Neuronal stem cell (in vitro differentiated cells): ENCODE measurements around the gene TUBA1C.

ENCODE experiments used
- DNase-seq: peaks from one replicate; pipeline ENCODE4 v3.0.0-alpha.2; 2013; ENCODE audit warnings: low spot score
- H2AFZ ChIP-seq: one replicate; pipeline ENCODE4 v1.6.1; 2013; ENCODE audit warnings: mild to moderate bottlenecking, low read length, inconsistent platforms
- H2AK5ac ChIP-seq: 2 replicates; pipeline ENCODE4 v1.6.1; 2013; ENCODE audit warnings: low read depth, mild to moderate bottlenecking, inconsistent platforms, low read length, moderate library complexity, mixed read lengths
- H2BK120ac ChIP-seq: 2 replicates; pipeline ENCODE4 v1.6.1; 2013; ENCODE audit warnings: low read depth, mild to moderate bottlenecking, inconsistent platforms, low read length, moderate library complexity, mixed read lengths
- H2BK12ac ChIP-seq: one replicate; pipeline ENCODE4 v1.6.1; 2013; ENCODE audit warnings: low read length, inconsistent platforms
- H2BK15ac ChIP-seq: 2 replicates; pipeline ENCODE4 v1.6.1; 2013; ENCODE audit warnings: mild to moderate bottlenecking, low read length, inconsistent platforms, mixed read lengths
- H2BK5ac ChIP-seq: one replicate; pipeline ENCODE4 v1.6.1; 2013; ENCODE audit warnings: inconsistent platforms, mild to moderate bottlenecking, low read length, moderate library complexity
- H3K14ac ChIP-seq: one replicate; pipeline ENCODE4 v1.6.1; 2013; ENCODE audit warnings: low read length, inconsistent platforms
- H3K18ac ChIP-seq: 2 replicates; pipeline ENCODE4 v1.6.1; 2013; ENCODE audit warnings: low read length, inconsistent platforms
- H3K23ac ChIP-seq: 2 replicates; pipeline ENCODE4 v1.6.1; 2013; ENCODE audit warnings: low read depth, mild to moderate bottlenecking, mixed read lengths, low read length, inconsistent platforms; ENCODE audit not compliant: poor library complexity
- H3K27ac ChIP-seq: replicated peaks from 3 replicates; pipeline ENCODE4 v1.5.1; 2013; ENCODE audit warnings: low read length, inconsistent platforms
- H3K27me3 ChIP-seq, 3 experiments: 2 replicates each; pipeline ENCODE4 v1.6.1; 2013; ENCODE audit warnings: low read length in 3 of 3, mild to moderate bottlenecking in 2 of 3, inconsistent platforms in 1 of 3, low read depth in 1 of 3, mixed read lengths in 1 of 3, moderate library complexity in 1 of 3; ENCODE audit not compliant: control insufficient read depth in 3 of 3, insufficient read depth in 3 of 3
- H3K36me3 ChIP-seq, 2 donors: replicated peaks in 1 of 2; 2 replicates each; pipeline ENCODE4 v1.6.1; 2013; ENCODE audit warnings: low read length in 2 of 2; ENCODE audit not compliant: control insufficient read depth in 2 of 2, insufficient read depth in 2 of 2
- H3K4ac ChIP-seq: 2 replicates; pipeline ENCODE4 v1.6.1; 2013; ENCODE audit warnings: inconsistent platforms, mild to moderate bottlenecking, low read length, moderate library complexity
- H3K4me1 ChIP-seq, 2 donors: 1 replicate in 1 of 2; 2 replicates in 1 of 2; pipeline ENCODE4 v1.6.1; 2013; ENCODE audit warnings: low read length in 2 of 2, low read depth in 1 of 2; ENCODE audit not compliant: control insufficient read depth in 2 of 2, insufficient read depth in 1 of 2
- H3K4me2 ChIP-seq: one replicate; pipeline ENCODE4 v1.6.1; 2013; ENCODE audit warnings: mild to moderate bottlenecking, low read length, inconsistent platforms; ENCODE audit not compliant: insufficient read depth, poor library complexity, severe bottlenecking
- H3K4me3 ChIP-seq, 2 donors: 2 replicates each; pipeline ENCODE4 v1.5.1; 2013; ENCODE audit warnings: low read length in 2 of 2, mild to moderate bottlenecking in 2 of 2, inconsistent platforms in 1 of 2, moderate library complexity in 1 of 2
- H3K79me1 ChIP-seq: one replicate; pipeline ENCODE4 v1.6.1; 2013; ENCODE audit warnings: low read depth, mild to moderate bottlenecking, inconsistent platforms, low read length, moderate library complexity
- H3K9ac ChIP-seq: one replicate; pipeline ENCODE4 v1.6.1; 2013; ENCODE audit warnings: mild to moderate bottlenecking, low read depth, low read length, inconsistent platforms; ENCODE audit not compliant: poor library complexity
- H3K9me3 ChIP-seq, 2 donors: replicated peaks in 1 of 2; 2 replicates each; pipeline versions ENCODE3 to v1.6.1; 2013; ENCODE audit warnings: low read length in 2 of 2, mild to moderate bottlenecking in 2 of 2, inconsistent platforms in 1 of 2, low read depth in 1 of 2, mixed read lengths in 1 of 2, moderate library complexity in 1 of 2; ENCODE audit not compliant: control insufficient read depth in 2 of 2, insufficient read depth in 1 of 2
- H4K8ac ChIP-seq: one replicate; pipeline ENCODE4 v1.6.1; 2013; ENCODE audit warnings: low read depth, mild to moderate bottlenecking, inconsistent platforms, low read length, moderate library complexity
- H4K91ac ChIP-seq: one replicate; pipeline ENCODE4 v1.6.1; 2013; ENCODE audit warnings: low read length, low read depth, mild to moderate bottlenecking, inconsistent platforms; ENCODE audit not compliant: poor library complexity
- WGBS, 2 donors: extraction: QIAGEN DNeasy Blood & Tissue Kit; methylation state at CpG; one replicate each; pipeline ENCODE4 v1.1.7; 2013; ENCODE audit warnings: missing lambda C conversion rate in 2 of 2, mixed read lengths in 1 of 2; ENCODE audit not compliant: insufficient read length in 2 of 2, insufficient replicate concordance in 1 of 2; ENCODE audit errors: extremely low coverage in 2 of 2; 5-methylcytosine and 5-hydroxymethylcytosine counted together

TUBA1C gene

GRCh38 chr12:49287876-49288275 lies 23.0 kb downstream of the TUBA1C start:
- H4K8ac ChIP-seq = no peak overlapping the region
- WGBS, 2 donors = no CpG with 5 or more reads among the region's 6 CpGs
- no peak overlapping the region for H3K9ac ChIP-seq
- H3K4me3 ChIP-seq = peak overlapping the region in 1 of 2 donors; percentile 64
- no peak overlapping the region for H3K4ac ChIP-seq
- no peak overlapping the region for H3K4me2 ChIP-seq
- H3K36me3 ChIP-seq = no peaks in the 10 kb centered on the region
- no peaks in the 10 kb centered on the region for H3K79me1 ChIP-seq
- no peak overlapping the region for H3K27ac ChIP-seq
- peaks cover 3 to 5% of the 10 kb centered on the region in 2 donors for H3K4me1 ChIP-seq
- H3K14ac ChIP-seq = no peak overlapping the region
- H3K23ac ChIP-seq = peak overlapping the region; percentile 38
- H3K9me3 ChIP-seq = no peaks in the 10 kb centered on the region
- peaks cover 0 to 22% (median 11%) of the 10 kb centered on the region in 3 experiments for H3K27me3 ChIP-seq
- no peak overlapping the region for H2BK5ac ChIP-seq
- no peak overlapping the region for H3K18ac ChIP-seq
- no peak overlapping the region for H2AK5ac ChIP-seq
- no peak overlapping the region for H2AFZ ChIP-seq
- H4K91ac ChIP-seq = peak overlapping the region; percentile 11
- peak overlapping the region; percentile 73 for H2BK15ac ChIP-seq
- H2BK120ac ChIP-seq = no peak overlapping the region
- H2BK12ac ChIP-seq = no peak overlapping the region
- no peak for DNase-seq

- no peak overlapping the region for H3K14ac ChIP-seq
- no peak overlapping the region for H2BK120ac ChIP-seq
- H4K8ac ChIP-seq = no peak overlapping the region
- no peaks in the 10 kb centered on the region for H3K36me3 ChIP-seq
- H2BK12ac ChIP-seq = no peak overlapping the region
- no peak overlapping the region for H2BK5ac ChIP-seq
- peaks cover 5 to 7% of the 10 kb centered on the region in 2 donors for H3K4me1 ChIP-seq
- H3K9me3 ChIP-seq = no peaks in the 10 kb centered on the region
- H3K27ac ChIP-seq = no peak overlapping the region
- no peak overlapping the region for H3K18ac ChIP-seq
- no peak overlapping the region for H3K4ac ChIP-seq
- H3K4me2 ChIP-seq = no peak overlapping the region
- no CpG with 5 or more reads among the region's 11 CpGs for WGBS, 2 donors
- no peak overlapping the region for H2BK15ac ChIP-seq
- peak overlapping the region; percentile 38 for H2AK5ac ChIP-seq
- no peaks in the 10 kb centered on the region for H3K79me1 ChIP-seq
- peaks cover 0 to 27% (median 17%) of the 10 kb centered on the region in 3 experiments for H3K27me3 ChIP-seq
- no peak overlapping the region for H3K23ac ChIP-seq
- no peak overlapping the region for H4K91ac ChIP-seq
- H3K9ac ChIP-seq = no peak overlapping the region
- no peak for DNase-seq
- H2AFZ ChIP-seq = no peak overlapping the region
- H3K4me3 ChIP-seq = no peak overlapping the region
Measured at GRCh38 chr12:49288412-49288853, 23.6 kb downstream of the TUBA1C start.

GRCh38 chr12:49288922-49289555 lies 24.2 kb downstream of the TUBA1C start:
- Histone ChIP-seq H3K4me2 (no peak overlapping the region), H2BK15ac (peak overlapping the region; percentile 72), H3K4ac (no peak overlapping the region), H3K79me1 (no peaks in the 10 kb centered on the region), H4K91ac (no peak overlapping the region), H3K27me3 (peaks cover 0 to 33% (median 23%) of the 10 kb centered on the region in 3 experiments), H3K27ac (no peak overlapping the region), H3K9ac (no peak overlapping the region), H2BK5ac (no peak overlapping the region), H3K14ac (no peak overlapping the region), H3K36me3 (no peaks in the 10 kb centered on the region), H2BK12ac (peak overlapping the region; percentile 84), H2AK5ac (peak overlapping the region; percentile 38), H3K18ac (peak overlapping the region; percentile 24), H2AFZ (peak overlapping the region; percentile 59), H3K4me3 (no peak overlapping the region), H3K23ac (peak overlapping the region; percentile 16), H4K8ac (no peak overlapping the region), H3K9me3 (no peaks in the 10 kb centered on the region), H2BK120ac (no peak overlapping the region), H3K4me1 (peaks cover 8 to 10% of the 10 kb centered on the region in 2 donors)
- DNase-seq = no peak
- WGBS, 2 donors = no CpG with 5 or more reads among the region's 9 CpGs

- Histone ChIP-seq H3K4me1 (peaks cover 17 to 23% of the 10 kb centered on the region in 2 donors), H2BK15ac (no peak overlapping the region), H3K27me3 (peaks cover 31 to 65% (median 59%) of the 10 kb centered on the region in 3 experiments), H3K14ac (no peak overlapping the region), H2AK5ac (no peak overlapping the region), H2BK5ac (no peak overlapping the region), H2AFZ (peak overlapping the region; percentile 75), H2BK120ac (no peak overlapping the region), H3K27ac (no peak overlapping the region), H3K4me2 (no peak overlapping the region), H3K36me3 (no peaks in the 10 kb centered on the region), H4K91ac (no peak overlapping the region), H3K18ac (peak overlapping the region; percentile 16), H2BK12ac (no peak overlapping the region), H3K4me3 (no peak overlapping the region), H3K9ac (no peak overlapping the region), H3K23ac (no peak overlapping the region), H4K8ac (no peak overlapping the region), H3K9me3 (no peaks in the 10 kb centered on the region), H3K4ac (no peak overlapping the region), H3K79me1 (no peaks in the 10 kb centered on the region)
- no CpG with 5 or more reads among the region's 7 CpGs for WGBS, 2 donors
- DNase-seq = no peak
Measured at GRCh38 chr12:49292729-49293055, 27.8 kb downstream of the TUBA1C start.
